ENCODE results near the gene SMTN.

SMTN gene

DNA sequence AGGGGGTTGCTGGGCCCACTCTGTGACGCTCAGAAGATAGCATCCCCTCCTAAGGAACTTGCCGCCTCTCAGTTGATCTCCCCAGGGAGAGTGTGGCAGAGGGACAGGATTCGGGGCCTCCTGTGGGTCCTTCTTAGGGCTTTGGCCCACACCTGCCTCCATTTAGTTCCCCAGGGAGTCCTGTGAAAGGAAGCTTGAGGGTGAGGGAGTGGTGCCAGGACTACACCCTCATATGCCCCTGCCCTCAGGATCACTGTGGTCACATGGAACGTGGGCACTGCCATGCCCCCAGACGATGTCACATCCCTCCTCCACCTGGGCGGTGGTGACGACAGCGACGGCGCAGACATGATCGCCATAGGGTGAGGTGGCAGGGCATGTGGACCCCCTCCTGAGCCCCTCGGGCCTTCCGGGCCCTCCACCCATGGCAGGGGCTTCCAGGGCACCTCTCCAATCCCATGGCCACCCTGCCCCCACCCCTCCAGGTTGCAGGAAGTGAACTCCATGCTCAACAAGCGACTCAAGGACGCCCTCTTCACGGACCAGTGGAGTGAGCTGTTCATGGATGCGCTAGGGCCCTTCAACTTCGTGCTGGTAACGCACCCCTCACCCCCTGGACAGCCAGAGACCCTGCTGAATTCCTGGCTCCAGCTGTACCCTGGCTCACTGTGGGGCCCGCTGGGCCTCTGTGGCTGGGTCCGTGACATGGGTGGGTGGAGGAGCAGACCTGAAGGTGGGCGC is 45.2 kb downstream of the SMTN start:
- DNase-seq (ENCODE audit: low read depth) = no peak
- no peak overlapping the region for H3K4me3 ChIP-seq (ENCODE audit: low read length)
- no peak for TF ChIP-seq CTCF (conservative IDR thresholded peaks at IDR 0.05; ENCODE audit: low read depth, low read length)

- no peak for DNase-seq (ENCODE audit: low read depth)
- no peak for TF ChIP-seq CTCF (conservative IDR thresholded peaks at IDR 0.05; ENCODE audit: low read depth, low read length)
- no peak overlapping the region for H3K4me3 ChIP-seq (ENCODE audit: low read length)
Measured at GRCh38 chr22:31126869-31127175, 45.7 kb downstream of the SMTN start.

GRCh38 chr22:31127181-31127772 is 46.2 kb downstream of the SMTN start:
- no peak overlapping the region for H3K4me3 ChIP-seq (ENCODE audit: low read length)
- no peak for DNase-seq (ENCODE audit: low read depth)

DNA sequence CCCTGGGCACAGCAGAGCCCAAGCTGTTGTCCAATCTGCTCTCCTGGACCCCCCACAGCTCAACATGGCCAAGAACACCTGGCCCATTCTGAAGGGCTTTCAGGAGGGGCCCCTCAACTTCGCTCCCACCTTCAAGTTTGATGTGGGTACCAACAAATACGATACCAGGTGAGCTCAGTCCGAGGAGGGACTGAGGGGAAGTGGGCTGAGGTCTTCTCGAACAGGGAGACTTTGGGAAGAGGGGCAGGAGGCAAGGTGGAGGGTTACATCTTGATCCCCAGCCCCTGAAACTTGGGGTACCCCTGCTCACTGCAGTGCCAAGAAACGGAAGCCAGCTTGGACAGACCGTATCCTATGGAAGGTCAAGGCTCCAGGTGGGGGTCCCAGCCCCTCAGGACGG is 47.0 kb downstream of the SMTN start:
- no peak for DNase-seq (ENCODE audit: low read depth)
- H3K4me3 ChIP-seq (ENCODE audit: low read length) = no peak overlapping the region
- no peak for TF ChIP-seq CTCF (conservative IDR thresholded peaks at IDR 0.05; ENCODE audit: low read depth, low read length)

More at GRCh38 chr22:31127181-31127772, 46.2 kb downstream of the SMTN start:
- no peak for TF ChIP-seq CTCF (conservative IDR thresholded peaks at IDR 0.05; ENCODE audit: low read depth, low read length)

GRCh38 chr22:31130873-31131272 is 49.8 kb downstream of the SMTN start:
- no peak overlapping the region for H3K4me3 ChIP-seq (ENCODE audit: low read length)
- TF ChIP-seq CTCF (conservative IDR thresholded peaks at IDR 0.05; ENCODE audit: low read depth, low read length) = no peak
- no peak for DNase-seq (ENCODE audit: low read depth)

DNA sequence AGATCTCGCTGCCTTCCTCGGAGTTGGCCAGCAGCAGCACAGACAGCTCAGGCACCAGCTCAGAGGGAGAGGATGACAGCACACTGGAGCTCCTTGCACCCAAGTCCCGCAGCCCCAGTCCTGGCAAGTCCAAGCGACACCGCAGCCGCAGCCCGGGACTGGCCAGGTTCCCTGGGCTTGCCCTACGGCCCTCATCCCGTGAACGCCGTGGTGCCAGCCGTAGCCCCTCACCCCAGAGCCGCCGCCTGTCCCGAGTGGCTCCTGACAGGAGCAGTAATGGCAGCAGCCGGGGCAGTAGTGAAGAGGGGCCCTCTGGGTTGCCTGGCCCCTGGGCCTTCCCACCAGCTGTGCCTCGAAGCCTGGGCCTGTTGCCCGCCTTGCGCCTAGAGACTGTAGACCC is 52.8 kb downstream of the SMTN start:
- no peak for DNase-seq (ENCODE audit: low read depth)
- no peak overlapping the region for H3K4me3 ChIP-seq (ENCODE audit: low read length)
- no peak for TF ChIP-seq CTCF (conservative IDR thresholded peaks at IDR 0.05; ENCODE audit: low read depth, low read length)

DNA sequence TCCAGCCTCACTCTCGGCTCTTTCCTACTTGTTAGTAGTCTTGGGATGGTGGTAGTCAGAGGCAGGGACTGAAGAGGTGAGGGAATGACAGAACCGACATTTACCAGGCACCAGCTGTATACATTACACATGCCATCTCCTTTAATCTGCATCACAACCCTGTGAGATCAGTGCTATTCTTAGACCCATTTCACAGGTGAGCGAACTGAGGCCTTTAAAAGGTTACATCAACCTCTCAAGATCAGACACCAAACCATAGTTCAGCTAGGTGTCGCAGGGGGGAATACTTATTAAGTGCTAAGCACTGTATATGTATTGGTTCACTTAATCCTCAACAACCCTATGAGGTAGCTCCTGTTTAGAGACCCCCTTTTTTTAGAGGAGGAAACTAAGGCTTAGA is 53.6 kb downstream of the SMTN start:
- no peak for TF ChIP-seq CTCF (conservative IDR thresholded peaks at IDR 0.05; ENCODE audit: low read depth, low read length)
- H3K4me3 ChIP-seq (ENCODE audit: low read length) = no peak overlapping the region
- DNase-seq (ENCODE audit: low read depth) = no peak

All from retinal pigment epithelial cell (primary cell).